Liver (tissue), 9 donors: ENCODE measurements around the gene TBC1D20. TPM values are rescaled to one million over a fixed set of nuclear protein-coding genes. Genes with fewer than 3 reads are reported as not detected.

ENCODE experiments used
- DNase-seq: peaks from one replicate; pipeline ENCODE4 v3.0.0-alpha.2; 2017; ENCODE audit warnings: low spot score
- H3K27ac ChIP-seq, 2 donors: one replicate each; pipeline ENCODE4 v1.7.0; 2013; ENCODE audit warnings: inconsistent platforms in 2 of 2, low read length in 2 of 2, control low read depth in 1 of 2, low read depth in 1 of 2, mild to moderate bottlenecking in 1 of 2
- H3K27me3 ChIP-seq, 4 donors: one replicate each; pipeline versions ENCODE4 v1.6.1 to v1.7.0; 2013; ENCODE audit warnings: low read length in 3 of 4, inconsistent platforms in 1 of 4, mild to moderate bottlenecking in 1 of 4, moderate library complexity in 1 of 4; ENCODE audit not compliant: control insufficient read depth in 4 of 4, insufficient read depth in 4 of 4
- H3K36me3 ChIP-seq, 4 donors: one replicate each; pipeline versions ENCODE4 v1.6.1 to v1.7.0; 2013; ENCODE audit warnings: low read length in 3 of 4, mild to moderate bottlenecking in 3 of 4, low read depth in 1 of 4, moderate library complexity in 1 of 4; ENCODE audit not compliant: control insufficient read depth in 4 of 4, insufficient read depth in 3 of 4
- H3K4me1 ChIP-seq, 4 donors: one replicate each; pipeline versions ENCODE4 v1.6.1 to v1.7.0; 2013; ENCODE audit warnings: low read length in 3 of 4, mild to moderate bottlenecking in 3 of 4, moderate library complexity in 1 of 4; ENCODE audit not compliant: control insufficient read depth in 4 of 4, insufficient read depth in 4 of 4
- H3K4me3 ChIP-seq, 3 donors: one replicate each; pipeline versions ENCODE4 v1.6.1 to v1.7.0; 2013; ENCODE audit warnings: low read length in 3 of 3, control low read depth in 1 of 3, low read depth in 1 of 3, mild to moderate bottlenecking in 1 of 3
- H3K9ac ChIP-seq, 2 donors: one replicate each; pipeline ENCODE4 v1.7.0; 2013; ENCODE audit warnings: low read length in 2 of 2, mild to moderate bottlenecking in 2 of 2, moderate library complexity in 2 of 2, control low read depth in 1 of 2, low read depth in 1 of 2
- H3K9me3 ChIP-seq, 4 donors: one replicate each; pipeline versions ENCODE4 v1.6.1 to v1.7.0; 2013; ENCODE audit warnings: low read length in 3 of 4; ENCODE audit not compliant: control insufficient read depth in 4 of 4
- EGR1 ChIP-seq, 2 donors: IDR thresholded peaks; 2 replicates each; pipeline ENCODE4 v1.6.1; 2016 to 2018; ENCODE audit warnings: antibody characterized with exemption in 2 of 2, low read depth in 2 of 2
- FOXA1 ChIP-seq: IDR thresholded peaks from 2 replicates; pipeline ENCODE4 v1.6.1; 2016; ENCODE audit warnings: antibody characterized with exemption
- FOXA2 ChIP-seq: IDR thresholded peaks from 2 replicates; pipeline ENCODE4 v1.6.1; 2016; ENCODE audit warnings: antibody characterized with exemption
- GABPA ChIP-seq, 2 donors: IDR thresholded peaks in 1 of 2; conservative IDR thresholded peaks in 1 of 2; 2 replicates each; pipeline ENCODE4 v1.6.1; 2016; ENCODE audit warnings: antibody characterized with exemption in 2 of 2, mild to moderate bottlenecking in 1 of 2, moderate library complexity in 1 of 2
- HNF4A ChIP-seq, 2 donors: conservative IDR thresholded peaks; 2 replicates each; pipeline ENCODE4 v1.6.1; 2016; ENCODE audit warnings: antibody characterized with exemption in 2 of 2, mild to moderate bottlenecking in 2 of 2
- HNF4G ChIP-seq: IDR thresholded peaks from 2 replicates; pipeline ENCODE4 v1.6.1; 2016; ENCODE audit warnings: antibody characterized with exemption
- JUND ChIP-seq, 2 donors: IDR thresholded peaks; 2 replicates each; pipeline ENCODE4 v1.6.1; 2016; ENCODE audit warnings: antibody characterized with exemption in 2 of 2
- NR2F2 ChIP-seq: IDR thresholded peaks from 2 replicates; pipeline ENCODE4 v1.6.1; 2016; ENCODE audit warnings: antibody characterized with exemption
- RAD21 ChIP-seq, 2 donors: IDR thresholded peaks; 2 replicates each; pipeline ENCODE4 v1.6.1; 2016; ENCODE audit warnings: antibody characterized with exemption in 2 of 2, mild to moderate bottlenecking in 2 of 2
- RXRA ChIP-seq, 2 donors: IDR thresholded peaks; 2 replicates each; pipeline ENCODE4 v1.6.1; 2017 to 2018; ENCODE audit warnings: antibody characterized with exemption in 2 of 2, mild to moderate bottlenecking in 1 of 2
- SP1 ChIP-seq: IDR thresholded peaks from 2 replicates; pipeline ENCODE4 v1.6.1; 2018; ENCODE audit warnings: antibody characterized with exemption, mild to moderate bottlenecking
- TAF1 ChIP-seq: conservative IDR thresholded peaks from 2 replicates; pipeline ENCODE4 v1.6.1; 2016; ENCODE audit warnings: antibody characterized with exemption, mild to moderate bottlenecking
- YY1 ChIP-seq: IDR thresholded peaks from 2 replicates; pipeline ENCODE4 v1.6.1; 2016; ENCODE audit warnings: antibody characterized with exemption, mild to moderate bottlenecking
- WGBS: extraction: QIAGEN DNeasy Blood & Tissue Kit; methylation state at CpG from one replicate; pipeline ENCODE4 v1.1.7; 2013; 5-methylcytosine and 5-hydroxymethylcytosine counted together
- polyA plus RNA-seq, 2 donors: library from polyadenylated mRNA; stranded (reverse) in 1 of 2; unstranded in 1 of 2; fragments of 200-250 nt in 1 of 2; fragments of >200 nt in 1 of 2; fragmentation: Nextera tagmentation in 1 of 2; extraction: Ambion mirVana in 1 of 2; gene quantifications; one replicate each; pipeline versions ENCODE4 v1.2.1 to v1.2.3, GENCODE V29; 2013 to 2015
- total RNA-seq, 2 donors: library from RNA; depleted of rRNA; stranded (reverse); fragments of >200 nt; gene quantifications; one replicate each; pipeline ENCODE4 v1.2.3, GENCODE V29; 2014
- TF ChIP-seq, protein P1 (sequence below): IDR thresholded peaks from 2 replicates; pipeline ENCODE4 v1.6.1; 2016; ENCODE audit warnings: antibody characterized with exemption
- TF ChIP-seq, protein P2 (sequence below): fragments of 150-350 bp; IDR thresholded peaks from 2 replicates; pipeline ENCODE4 v1.5.1; 2017; ENCODE audit warnings: improper control_type of control experiment, low read depth, low read length; ENCODE audit not compliant: missing input control
- TF ChIP-seq, protein P3 (sequence below): IDR thresholded peaks from 2 replicates; pipeline ENCODE4 v1.6.1; 2016; ENCODE audit warnings: antibody characterized with exemption
- TF ChIP-seq, protein P4 (sequence below): IDR thresholded peaks from 2 replicates; pipeline ENCODE4 v1.6.1; 2016; ENCODE audit warnings: antibody characterized with exemption
- TF ChIP-seq, protein P5 (sequence below): IDR thresholded peaks from 2 replicates; pipeline ENCODE4 v1.6.1; 2016; ENCODE audit warnings: antibody characterized with exemption, mild to moderate bottlenecking
- donor health status: healthy.
- donor health status: healthy.
- donor health status: healthy.
- donor health status: healthy.
- donor health status: healthy.

Gene TBC1D20
- total and polyA plus RNA-seq, 4 donors: 8.7 to 18.9 (median 11.9) TPM

DNA sequence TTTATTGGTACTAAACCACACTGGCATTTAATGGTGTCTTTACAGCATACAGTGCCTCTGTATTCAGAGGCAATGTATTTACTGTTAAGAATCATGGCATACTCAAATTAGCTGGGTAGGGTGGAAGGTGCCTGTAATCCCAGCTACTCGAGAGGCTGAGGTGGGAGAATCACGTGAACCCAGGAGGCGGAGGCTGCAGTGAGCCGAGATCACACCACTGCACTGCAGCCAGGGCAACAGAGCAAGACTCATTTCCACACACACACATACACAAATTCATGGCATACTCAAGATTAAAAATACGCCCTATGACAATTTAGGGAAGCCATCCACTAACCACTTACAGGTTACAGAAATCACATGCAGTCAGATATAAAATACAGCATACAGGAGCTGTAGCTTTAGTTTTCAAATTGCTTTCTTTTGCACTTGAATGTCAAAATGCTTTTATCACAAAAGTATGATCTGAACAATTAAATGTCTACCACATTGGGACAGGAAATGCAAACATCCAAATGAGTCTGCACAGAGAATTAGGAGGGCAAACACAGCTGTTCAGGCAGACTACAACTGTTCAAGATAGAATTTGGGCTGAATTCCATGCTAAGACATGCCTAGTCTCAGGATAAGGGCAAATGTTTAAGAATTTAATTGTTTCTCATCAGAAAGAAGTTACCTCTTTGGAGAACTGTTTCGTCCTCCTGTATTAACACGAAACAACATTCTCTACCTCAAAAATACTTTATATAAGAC lies 44.8 kb upstream of the TBC1D20 start:
- Histone ChIP-seq H3K27me3 (no peaks in the 10 kb centered on the region), H3K9me3 (no peaks in the 10 kb centered on the region), H3K36me3 (peaks cover 3 to 30% (median 14%) of the 10 kb centered on the region in 4 donors), H3K4me1 (peaks cover 12 to 34% (median 29%) of the 10 kb centered on the region in 4 donors), H3K9ac (no peak overlapping the region), H3K27ac (no peak overlapping the region), H3K4me3 (no peak overlapping the region)
- WGBS: 96% methylated on average over 7 of the region's 7 CpGs
- DNase-seq: no peak
- TF ChIP-seq, protein P1, sequence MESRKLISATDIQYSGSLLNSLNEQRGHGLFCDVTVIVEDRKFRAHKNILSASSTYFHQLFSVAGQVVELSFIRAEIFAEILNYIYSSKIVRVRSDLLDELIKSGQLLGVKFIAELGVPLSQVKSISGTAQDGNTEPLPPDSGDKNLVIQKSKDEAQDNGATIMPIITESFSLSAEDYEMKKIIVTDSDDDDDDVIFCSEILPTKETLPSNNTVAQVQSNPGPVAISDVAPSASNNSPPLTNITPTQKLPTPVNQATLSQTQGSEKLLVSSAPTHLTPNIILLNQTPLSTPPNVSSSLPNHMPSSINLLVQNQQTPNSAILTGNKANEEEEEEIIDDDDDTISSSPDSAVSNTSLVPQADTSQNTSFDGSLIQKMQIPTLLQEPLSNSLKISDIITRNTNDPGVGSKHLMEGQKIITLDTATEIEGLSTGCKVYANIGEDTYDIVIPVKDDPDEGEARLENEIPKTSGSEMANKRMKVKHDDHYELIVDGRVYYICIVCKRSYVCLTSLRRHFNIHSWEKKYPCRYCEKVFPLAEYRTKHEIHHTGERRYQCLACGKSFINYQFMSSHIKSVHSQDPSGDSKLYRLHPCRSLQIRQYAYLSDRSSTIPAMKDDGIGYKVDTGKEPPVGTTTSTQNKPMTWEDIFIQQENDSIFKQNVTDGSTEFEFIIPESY: no peak
- no peak for TF ChIP-seq RXRA (IDR thresholded peaks at IDR 0.05)
- no peak for TF ChIP-seq EGR1 (IDR thresholded peaks at IDR 0.05; ENCODE audit: low read depth in 2 of 2)
- TF ChIP-seq, protein P2, sequence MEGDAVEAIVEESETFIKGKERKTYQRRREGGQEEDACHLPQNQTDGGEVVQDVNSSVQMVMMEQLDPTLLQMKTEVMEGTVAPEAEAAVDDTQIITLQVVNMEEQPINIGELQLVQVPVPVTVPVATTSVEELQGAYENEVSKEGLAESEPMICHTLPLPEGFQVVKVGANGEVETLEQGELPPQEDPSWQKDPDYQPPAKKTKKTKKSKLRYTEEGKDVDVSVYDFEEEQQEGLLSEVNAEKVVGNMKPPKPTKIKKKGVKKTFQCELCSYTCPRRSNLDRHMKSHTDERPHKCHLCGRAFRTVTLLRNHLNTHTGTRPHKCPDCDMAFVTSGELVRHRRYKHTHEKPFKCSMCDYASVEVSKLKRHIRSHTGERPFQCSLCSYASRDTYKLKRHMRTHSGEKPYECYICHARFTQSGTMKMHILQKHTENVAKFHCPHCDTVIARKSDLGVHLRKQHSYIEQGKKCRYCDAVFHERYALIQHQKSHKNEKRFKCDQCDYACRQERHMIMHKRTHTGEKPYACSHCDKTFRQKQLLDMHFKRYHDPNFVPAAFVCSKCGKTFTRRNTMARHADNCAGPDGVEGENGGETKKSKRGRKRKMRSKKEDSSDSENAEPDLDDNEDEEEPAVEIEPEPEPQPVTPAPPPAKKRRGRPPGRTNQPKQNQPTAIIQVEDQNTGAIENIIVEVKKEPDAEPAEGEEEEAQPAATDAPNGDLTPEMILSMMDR: no peak
- no peak for TF ChIP-seq YY1
- TF ChIP-seq, protein P3, sequence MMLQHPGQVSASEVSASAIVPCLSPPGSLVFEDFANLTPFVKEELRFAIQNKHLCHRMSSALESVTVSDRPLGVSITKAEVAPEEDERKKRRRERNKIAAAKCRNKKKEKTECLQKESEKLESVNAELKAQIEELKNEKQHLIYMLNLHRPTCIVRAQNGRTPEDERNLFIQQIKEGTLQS: no peak
- no peak for TF ChIP-seq HNF4A (conservative IDR thresholded peaks at IDR 0.05)
- TF ChIP-seq SP1: no peak
- no peak for TF ChIP-seq JUND (IDR thresholded peaks at IDR 0.05)
- TF ChIP-seq, protein P4, sequence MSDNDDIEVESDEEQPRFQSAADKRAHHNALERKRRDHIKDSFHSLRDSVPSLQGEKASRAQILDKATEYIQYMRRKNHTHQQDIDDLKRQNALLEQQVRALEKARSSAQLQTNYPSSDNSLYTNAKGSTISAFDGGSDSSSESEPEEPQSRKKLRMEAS: no peak
- TF ChIP-seq NR2F2: no peak
- TF ChIP-seq, protein P5, sequence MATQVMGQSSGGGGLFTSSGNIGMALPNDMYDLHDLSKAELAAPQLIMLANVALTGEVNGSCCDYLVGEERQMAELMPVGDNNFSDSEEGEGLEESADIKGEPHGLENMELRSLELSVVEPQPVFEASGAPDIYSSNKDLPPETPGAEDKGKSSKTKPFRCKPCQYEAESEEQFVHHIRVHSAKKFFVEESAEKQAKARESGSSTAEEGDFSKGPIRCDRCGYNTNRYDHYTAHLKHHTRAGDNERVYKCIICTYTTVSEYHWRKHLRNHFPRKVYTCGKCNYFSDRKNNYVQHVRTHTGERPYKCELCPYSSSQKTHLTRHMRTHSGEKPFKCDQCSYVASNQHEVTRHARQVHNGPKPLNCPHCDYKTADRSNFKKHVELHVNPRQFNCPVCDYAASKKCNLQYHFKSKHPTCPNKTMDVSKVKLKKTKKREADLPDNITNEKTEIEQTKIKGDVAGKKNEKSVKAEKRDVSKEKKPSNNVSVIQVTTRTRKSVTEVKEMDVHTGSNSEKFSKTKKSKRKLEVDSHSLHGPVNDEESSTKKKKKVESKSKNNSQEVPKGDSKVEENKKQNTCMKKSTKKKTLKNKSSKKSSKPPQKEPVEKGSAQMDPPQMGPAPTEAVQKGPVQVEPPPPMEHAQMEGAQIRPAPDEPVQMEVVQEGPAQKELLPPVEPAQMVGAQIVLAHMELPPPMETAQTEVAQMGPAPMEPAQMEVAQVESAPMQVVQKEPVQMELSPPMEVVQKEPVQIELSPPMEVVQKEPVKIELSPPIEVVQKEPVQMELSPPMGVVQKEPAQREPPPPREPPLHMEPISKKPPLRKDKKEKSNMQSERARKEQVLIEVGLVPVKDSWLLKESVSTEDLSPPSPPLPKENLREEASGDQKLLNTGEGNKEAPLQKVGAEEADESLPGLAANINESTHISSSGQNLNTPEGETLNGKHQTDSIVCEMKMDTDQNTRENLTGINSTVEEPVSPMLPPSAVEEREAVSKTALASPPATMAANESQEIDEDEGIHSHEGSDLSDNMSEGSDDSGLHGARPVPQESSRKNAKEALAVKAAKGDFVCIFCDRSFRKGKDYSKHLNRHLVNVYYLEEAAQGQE: no peak
- TF ChIP-seq RAD21 (IDR thresholded peaks at IDR 0.05): no peak
- TF ChIP-seq GABPA (IDR thresholded peaks at IDR 0.05 in 1 of 2, conservative IDR thresholded peaks at IDR 0.05 in 1 of 2): no peak
- TF ChIP-seq HNF4G: no peak
- TF ChIP-seq FOXA1: no peak
- no peak for TF ChIP-seq TAF1
- TF ChIP-seq FOXA2: no peak
